Measurements from ENCODE around the gene SCGB3A2.

DNA sequence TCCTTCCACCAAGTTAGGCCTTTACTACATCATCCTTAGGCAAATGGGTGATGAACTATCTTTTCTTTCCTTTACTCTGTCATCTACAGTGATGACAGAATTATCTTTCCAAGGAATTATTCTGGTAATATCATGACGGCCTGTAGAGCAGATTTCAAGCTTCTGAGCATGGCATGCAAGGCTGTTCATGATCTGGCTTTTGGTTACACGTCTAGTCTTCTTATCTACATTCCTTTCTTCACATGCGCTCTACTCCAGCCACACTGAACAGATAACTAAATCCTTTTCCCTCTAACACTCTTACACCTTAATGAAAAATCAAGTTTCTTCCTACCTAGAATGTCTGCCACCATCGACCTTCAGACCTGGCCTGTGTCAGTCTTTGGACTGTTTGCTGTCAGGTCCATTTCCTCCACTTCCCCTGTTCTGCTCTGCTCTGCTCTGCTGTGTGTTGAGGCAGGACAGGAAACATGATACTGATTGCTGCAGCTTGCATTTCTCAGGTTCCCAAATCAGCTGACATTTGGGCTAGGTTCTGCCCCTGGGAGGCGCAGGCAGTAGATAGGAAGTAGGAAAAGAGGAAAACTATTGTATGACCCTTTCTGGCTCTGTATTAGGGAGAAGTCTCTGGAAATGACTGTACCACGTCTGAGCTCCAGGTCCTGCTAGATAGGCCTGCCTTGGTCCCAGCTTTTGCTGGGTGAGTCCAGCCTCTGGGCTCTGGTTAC is 4.2 kb downstream of the SCGB3A2 start:
- TF ChIP-seq, protein P1, sequence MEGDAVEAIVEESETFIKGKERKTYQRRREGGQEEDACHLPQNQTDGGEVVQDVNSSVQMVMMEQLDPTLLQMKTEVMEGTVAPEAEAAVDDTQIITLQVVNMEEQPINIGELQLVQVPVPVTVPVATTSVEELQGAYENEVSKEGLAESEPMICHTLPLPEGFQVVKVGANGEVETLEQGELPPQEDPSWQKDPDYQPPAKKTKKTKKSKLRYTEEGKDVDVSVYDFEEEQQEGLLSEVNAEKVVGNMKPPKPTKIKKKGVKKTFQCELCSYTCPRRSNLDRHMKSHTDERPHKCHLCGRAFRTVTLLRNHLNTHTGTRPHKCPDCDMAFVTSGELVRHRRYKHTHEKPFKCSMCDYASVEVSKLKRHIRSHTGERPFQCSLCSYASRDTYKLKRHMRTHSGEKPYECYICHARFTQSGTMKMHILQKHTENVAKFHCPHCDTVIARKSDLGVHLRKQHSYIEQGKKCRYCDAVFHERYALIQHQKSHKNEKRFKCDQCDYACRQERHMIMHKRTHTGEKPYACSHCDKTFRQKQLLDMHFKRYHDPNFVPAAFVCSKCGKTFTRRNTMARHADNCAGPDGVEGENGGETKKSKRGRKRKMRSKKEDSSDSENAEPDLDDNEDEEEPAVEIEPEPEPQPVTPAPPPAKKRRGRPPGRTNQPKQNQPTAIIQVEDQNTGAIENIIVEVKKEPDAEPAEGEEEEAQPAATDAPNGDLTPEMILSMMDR (IDR thresholded peaks at IDR 0.05): no peak
- TF ChIP-seq POLR2A (IDR thresholded peaks at IDR 0.05): no peak

Data from right lobe of liver (tissue), 4 donors.